H9 (cell line): ENCODE measurements around the gene SLC2A9. TPM values are rescaled to one million over a fixed set of nuclear protein-coding genes. Genes with fewer than 3 reads are reported as not detected.

Experiments
- DNase-seq: peaks from one replicate; pipeline ENCODE4 v3.0.0-alpha.2; 2017
- H2AFZ ChIP-seq: one replicate; pipeline ENCODE4 v1.6.1; 2013; ENCODE audit warnings: mild to moderate bottlenecking, low read length, control low read depth, moderate library complexity
- H2AK5ac ChIP-seq: 2 replicates; pipeline ENCODE4 v1.6.1; 2013; ENCODE audit warnings: low read length, control low read depth, mixed read lengths; ENCODE audit not compliant: insufficient read length
- H2BK120ac ChIP-seq: one replicate; pipeline ENCODE4 v1.6.1; 2013; ENCODE audit warnings: low read depth, mild to moderate bottlenecking, low read length, control low read depth, inconsistent platforms; ENCODE audit not compliant: poor library complexity, severe bottlenecking
- H2BK12ac ChIP-seq: 2 replicates; pipeline ENCODE4 v1.6.1; 2013; ENCODE audit warnings: low read length, control low read depth, mixed read lengths, low read depth; ENCODE audit not compliant: insufficient read length
- H2BK15ac ChIP-seq: 2 replicates; pipeline ENCODE4 v1.6.1; 2013; ENCODE audit warnings: low read depth, low read length, control low read depth
- H2BK20ac ChIP-seq: one replicate; pipeline ENCODE4 v1.6.1; 2013; ENCODE audit warnings: low read depth, mild to moderate bottlenecking, low read length, control low read depth, inconsistent platforms; ENCODE audit not compliant: poor library complexity, severe bottlenecking
- H2BK5ac ChIP-seq: 2 replicates; pipeline ENCODE4 v1.6.1; 2013; ENCODE audit warnings: low read length, control low read depth, mixed read lengths; ENCODE audit not compliant: insufficient read length
- H3K14ac ChIP-seq: 2 replicates; pipeline ENCODE4 v1.6.1; 2013; ENCODE audit warnings: low read length, control low read depth; ENCODE audit not compliant: insufficient read depth
- H3K18ac ChIP-seq: 2 replicates; pipeline ENCODE4 v1.6.1; 2013; ENCODE audit warnings: low read depth, mild to moderate bottlenecking, mixed read lengths, low read length, control low read depth; ENCODE audit not compliant: insufficient read length
- H3K23ac ChIP-seq: 2 replicates; pipeline ENCODE4 v1.6.1; 2013; ENCODE audit warnings: low read length, control low read depth, mixed read lengths, low read depth; ENCODE audit not compliant: insufficient read length
- H3K23me2 ChIP-seq: 2 replicates; pipeline ENCODE4 v1.6.1; 2013; ENCODE audit warnings: low read depth, mild to moderate bottlenecking, mixed read lengths, low read length, control low read depth; ENCODE audit not compliant: insufficient read length, poor library complexity, severe bottlenecking
- H3K27ac ChIP-seq: 2 replicates; pipeline ENCODE4 v1.5.1; 2013; ENCODE audit warnings: low read length, control low read depth, mixed read lengths, low read depth; ENCODE audit not compliant: insufficient read length
- H3K27me3 ChIP-seq: 2 replicates; pipeline ENCODE4 v1.6.1; 2013; ENCODE audit warnings: low read length, control low read depth, inconsistent platforms; ENCODE audit not compliant: insufficient read depth
- H3K4ac ChIP-seq: 2 replicates; pipeline ENCODE4 v1.6.1; 2013; ENCODE audit warnings: low read depth, mild to moderate bottlenecking, control low read depth, inconsistent platforms, low read length, moderate library complexity
- H3K4me1 ChIP-seq: 2 replicates; pipeline ENCODE4 v1.6.1; 2013; ENCODE audit warnings: low read length, control low read depth, inconsistent platforms; ENCODE audit not compliant: insufficient read depth
- H3K4me2 ChIP-seq: 2 replicates; pipeline ENCODE4 v1.6.1; 2013; ENCODE audit warnings: low read length, control low read depth, mixed read lengths; ENCODE audit not compliant: insufficient read length, insufficient read depth
- H3K56ac ChIP-seq: 2 replicates; pipeline ENCODE4 v1.6.1; 2013; ENCODE audit warnings: low read depth, mild to moderate bottlenecking, mixed read lengths, low read length, control low read depth; ENCODE audit not compliant: insufficient read length
- H3K79me1 ChIP-seq: 2 replicates; pipeline ENCODE4 v1.6.1; 2013; ENCODE audit warnings: low read depth, mild to moderate bottlenecking, moderate library complexity, low read length, control low read depth, inconsistent platforms; ENCODE audit not compliant: insufficient read depth, poor library complexity, severe bottlenecking
- H3K79me2 ChIP-seq: 2 replicates; pipeline ENCODE4 v1.6.1; 2013; ENCODE audit warnings: low read length, control low read depth, inconsistent platforms; ENCODE audit not compliant: insufficient read depth
- H3K9ac ChIP-seq: 2 replicates; pipeline ENCODE4 v1.6.1; 2013; ENCODE audit warnings: low read length, control low read depth, mixed read lengths; ENCODE audit not compliant: insufficient read length; ENCODE audit errors: extremely low read depth
- H3K9me3 ChIP-seq: one replicate; pipeline ENCODE4 v1.6.1; 2013; ENCODE audit warnings: low read depth, low read length, inconsistent platforms; ENCODE audit not compliant: control insufficient read depth
- H3T11ph ChIP-seq: one replicate; pipeline ENCODE4 v1.6.1; 2013; ENCODE audit warnings: mild to moderate bottlenecking, low read length, control low read depth, inconsistent platforms
- H4K20me1 ChIP-seq: one replicate; pipeline ENCODE4 v1.6.1; 2013; ENCODE audit not compliant: control insufficient read depth, insufficient read length, insufficient read depth
- H4K5ac ChIP-seq: 2 replicates; pipeline ENCODE4 v1.6.1; 2013; ENCODE audit warnings: low read depth, mild to moderate bottlenecking, mixed read lengths, low read length, control low read depth; ENCODE audit not compliant: insufficient read length
- H4K8ac ChIP-seq: replicated peaks from 2 replicates; pipeline ENCODE4 v1.6.1; 2013; ENCODE audit warnings: low read length, control low read depth, mixed read lengths, low read depth; ENCODE audit not compliant: insufficient read length
- H4K91ac ChIP-seq: 2 replicates; pipeline ENCODE4 v1.6.1; 2013; ENCODE audit warnings: low read depth, mild to moderate bottlenecking, moderate library complexity, mixed read lengths, low read length, control low read depth; ENCODE audit not compliant: insufficient read length
- H3K27ac Mint-ChIP-seq, 3 experiments: 2 replicates in 2 of 3; 3 replicates in 1 of 3; pipeline ENCODE4 v1.8.0; 2020 to 2021; ENCODE audit warnings: mixed read lengths in 3 of 3, mild to moderate bottlenecking in 1 of 3, moderate library complexity in 1 of 3
- H3K27me3 Mint-ChIP-seq: 2 replicates; pipeline ENCODE4 v1.8.0; 2021; ENCODE audit warnings: low read depth, mild to moderate bottlenecking, moderate library complexity, mixed read lengths
- H3K36me3 Mint-ChIP-seq, 3 experiments: 2 replicates in 2 of 3; 3 replicates in 1 of 3; pipeline ENCODE4 v1.8.0; 2020 to 2021; ENCODE audit warnings: low read depth in 3 of 3, mixed read lengths in 3 of 3; ENCODE audit not compliant: insufficient read depth in 1 of 3
- H3K4me1 Mint-ChIP-seq, 2 experiments: 2 replicates each; pipeline ENCODE4 v1.8.0; 2020; ENCODE audit warnings: mixed read lengths in 2 of 2
- H3K4me3 Mint-ChIP-seq, 2 experiments: 2 replicates in 1 of 2; 3 replicates in 1 of 2; pipeline ENCODE4 v1.8.0; 2020 to 2021; ENCODE audit warnings: mild to moderate bottlenecking in 2 of 2, mixed read lengths in 2 of 2, moderate library complexity in 1 of 2
- H3K9me3 Mint-ChIP-seq, 2 experiments: 2 replicates in 1 of 2; 3 replicates in 1 of 2; pipeline ENCODE4 v1.8.0; 2020; ENCODE audit warnings: mild to moderate bottlenecking in 2 of 2, mixed read lengths in 2 of 2, moderate library complexity in 1 of 2
- CTCF ChIP-seq: fragments of 200-600 bp; sonication (generic); conservative IDR thresholded peaks from 3 replicates; pipeline ENCODE4 v1.8.0; 2021; ENCODE audit warnings: antibody characterized with exemption, mild to moderate bottlenecking
- WGBS: extraction: QIAGEN DNeasy Blood & Tissue Kit; methylation state at CpG from one replicate; pipeline ENCODE4 v1.1.7; 2013; ENCODE audit warnings: missing lambda C conversion rate, low lambda C conversion rate, mixed read lengths; ENCODE audit not compliant: insufficient read length; ENCODE audit errors: extremely low coverage; 5-methylcytosine and 5-hydroxymethylcytosine counted together
- total RNA-seq: library from RNA; stranded (reverse); gene quantifications from 2 replicates; pipeline ENCODE4 v1.2.1, GENCODE V29; 2021

The SLC2A9 gene
- total RNA-seq, 1 experiment from 2014 or later, result 0.79 TPM

GRCh38 chr4:9816285-9816684, 205.0 kb downstream of the SLC2A9 start:
- Histone ChIP-seq H3K4ac (no peak overlapping the region), H2AK5ac (no peak overlapping the region), H2BK20ac (no peak overlapping the region), H4K5ac (no peak overlapping the region), H3K4me2 (no peak overlapping the region), H4K20me1 (no peaks in the 10 kb centered on the region), H3K23ac (no peak overlapping the region), H4K8ac (no peak overlapping the region), H3K9me3 (no peaks in the 10 kb centered on the region), H3K14ac (no peak overlapping the region), H3K23me2 (no peaks in the 10 kb centered on the region), H2BK15ac (no peak overlapping the region), H4K91ac (no peak overlapping the region), H3T11ph (no peak overlapping the region), H2BK12ac (no peak overlapping the region), H3K9ac (no peak overlapping the region), H3K27ac (no peak overlapping the region), H3K79me1 (no peaks in the 10 kb centered on the region), H2BK5ac (no peak overlapping the region), H2AFZ (no peak overlapping the region), H3K79me2 (no peaks in the 10 kb centered on the region), H2BK120ac (no peak overlapping the region), H3K18ac (no peak overlapping the region), H3K4me1 (no peaks in the 10 kb centered on the region), H3K27me3 (no peaks in the 10 kb centered on the region), H3K56ac (no peak overlapping the region)
- Mint-ChIP-seq H3K4me3 (no peak overlapping the region), H3K36me3 (no peaks in the 10 kb centered on the region; a peak in 1 of 7 replicates), H3K4me1 (0 out of 4 replicates have a peak, but pooled peaks cover 0 to 6% of the 10 kb centered on the region in 2 experiments), H3K27ac (no peak overlapping the region), H3K9me3 (peaks cover 1 to 3% of the 10 kb centered on the region in 2 experiments; a peak in 1 of 5 replicates), H3K27me3 (peaks cover 8% of the 10 kb centered on the region)
- no peak for DNase-seq
- TF ChIP-seq CTCF, result no peak
- no CpG with 5 or more reads among the region's 3 CpGs for WGBS
